Uterus (tissue), 2 donors: ENCODE measurements around the gene SDC3.

Source experiments
- POLR2A ChIP-seq, 2 donors: fragments of 450-650 bp; IDR thresholded peaks; one replicate each; pipeline ENCODE4 v1.6.1; 2016; ENCODE audit warnings: antibody characterized with exemption in 2 of 2, mild to moderate bottlenecking in 1 of 2, moderate library complexity in 1 of 2
- TF ChIP-seq, protein P1 (sequence below), 4 experiments: fragments of 200-600 bp in 2 of 4; fragments of 450-650 bp in 2 of 4; sonication (generic) in 2 of 4; IDR thresholded peaks; one replicate each; pipeline ENCODE4 v1.5.1; 2016 to 2019; ENCODE audit warnings: antibody characterized with exemption in 4 of 4, mild to moderate bottlenecking in 2 of 4, moderate library complexity in 1 of 4

DNA sequence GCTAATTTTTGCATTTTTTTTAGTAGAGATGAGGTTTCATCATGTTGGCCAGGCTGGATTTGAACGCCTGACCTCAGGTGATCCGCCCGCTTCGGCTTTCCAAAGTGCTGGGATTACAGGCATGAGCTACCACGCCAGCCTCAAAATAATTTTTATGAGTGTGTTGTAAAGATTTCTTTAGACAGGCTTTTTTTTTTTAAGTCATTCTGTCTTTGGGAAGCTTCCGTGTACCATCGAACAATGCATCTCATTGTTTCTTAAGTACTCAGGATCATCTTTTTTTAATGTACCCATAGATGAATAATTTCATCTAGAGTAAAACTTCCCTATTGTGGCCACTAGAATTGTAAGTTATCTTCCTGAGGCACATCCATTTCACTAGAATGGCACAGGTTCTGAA is 19.6 kb upstream of the SDC3 start:
- TF ChIP-seq, protein P1, sequence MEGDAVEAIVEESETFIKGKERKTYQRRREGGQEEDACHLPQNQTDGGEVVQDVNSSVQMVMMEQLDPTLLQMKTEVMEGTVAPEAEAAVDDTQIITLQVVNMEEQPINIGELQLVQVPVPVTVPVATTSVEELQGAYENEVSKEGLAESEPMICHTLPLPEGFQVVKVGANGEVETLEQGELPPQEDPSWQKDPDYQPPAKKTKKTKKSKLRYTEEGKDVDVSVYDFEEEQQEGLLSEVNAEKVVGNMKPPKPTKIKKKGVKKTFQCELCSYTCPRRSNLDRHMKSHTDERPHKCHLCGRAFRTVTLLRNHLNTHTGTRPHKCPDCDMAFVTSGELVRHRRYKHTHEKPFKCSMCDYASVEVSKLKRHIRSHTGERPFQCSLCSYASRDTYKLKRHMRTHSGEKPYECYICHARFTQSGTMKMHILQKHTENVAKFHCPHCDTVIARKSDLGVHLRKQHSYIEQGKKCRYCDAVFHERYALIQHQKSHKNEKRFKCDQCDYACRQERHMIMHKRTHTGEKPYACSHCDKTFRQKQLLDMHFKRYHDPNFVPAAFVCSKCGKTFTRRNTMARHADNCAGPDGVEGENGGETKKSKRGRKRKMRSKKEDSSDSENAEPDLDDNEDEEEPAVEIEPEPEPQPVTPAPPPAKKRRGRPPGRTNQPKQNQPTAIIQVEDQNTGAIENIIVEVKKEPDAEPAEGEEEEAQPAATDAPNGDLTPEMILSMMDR (IDR thresholded peaks at IDR 0.05) = no peak
- TF ChIP-seq POLR2A (IDR thresholded peaks at IDR 0.05) = no peak
